Body of pancreas (tissue), 4 donors: ENCODE data around the gene RELCH. TPM values are rescaled to one million over a fixed set of nuclear protein-coding genes. Genes with fewer than 3 reads are reported as not detected.

Experiments used
- ATAC-seq: fragments of 150-250 bp; one replicate; pipeline ENCODE4 v1.9.1; 2016
- DNase-seq, 4 donors: peaks; one replicate each; pipeline ENCODE4 v3.0.0-alpha.2; 2019
- H3K27ac ChIP-seq, 4 donors: fragments of 200-600 bp; sonication (generic); 1 replicate in 3 of 4; 2 replicates in 1 of 4; pipeline versions ENCODE4 v1.5.1 to v1.6.1; 2016 to 2019; ENCODE audit warnings: mild to moderate bottlenecking in 1 of 4, mixed read lengths in 1 of 4, moderate library complexity in 1 of 4
- H3K27me3 ChIP-seq, 2 donors: fragments of 200-600 bp; sonication (generic); one replicate each; pipeline ENCODE4 v1.6.0; 2016; ENCODE audit warnings: mild to moderate bottlenecking in 1 of 2
- H3K36me3 ChIP-seq, 2 donors: fragments of 200-600 bp; sonication (generic); replicated peaks in 1 of 2; 2 replicates each; pipeline ENCODE4 v1.5.1; 2016; ENCODE audit warnings: low read depth in 2 of 2; ENCODE audit not compliant: insufficient read depth in 1 of 2
- H3K4me1 ChIP-seq: fragments of 200-600 bp; sonication (generic); one replicate; pipeline ENCODE4 v1.6.0; 2016
- H3K4me3 ChIP-seq, 2 donors: fragments of 200-600 bp; sonication (generic); 1 replicate in 1 of 2; 2 replicates in 1 of 2; pipeline ENCODE4 v1.5.1; 2016 to 2019
- H3K9me3 ChIP-seq, 3 donors: fragments of 200-600 bp; sonication (generic); 1 replicate in 2 of 3; 2 replicates in 1 of 3; pipeline ENCODE4 v1.5.1; 2016
- POLR2A ChIP-seq, 3 donors: fragments of 450-650 bp; IDR thresholded peaks; one replicate each; pipeline ENCODE4 v1.6.1; 2016; ENCODE audit warnings: antibody characterized with exemption in 3 of 3, mild to moderate bottlenecking in 2 of 3
- WGBS, 2 donors: methylation state at CpG; one replicate each; pipeline ENCODE4 v1.1.5; 2017; 5-methylcytosine and 5-hydroxymethylcytosine counted together
- intact Hi-C: fragments of 100-400 bp; cut with DNase I; formaldehyde crosslinking; loops from one replicate; pipeline ENCODE4 v1.15.1; 2023
- total RNA-seq, 2 donors: library from RNA; depleted of rRNA; stranded (reverse); fragments of >200 nt; gene quantifications; one replicate each; pipeline ENCODE4 v1.1.0, GENCODE V29; 2016
- TF ChIP-seq, protein P1 (sequence below), 7 experiments: fragments of 450-650 bp in 4 of 7; fragments of 200-600 bp in 3 of 7; sonication (generic) in 3 of 7; IDR thresholded peaks; one replicate each; pipeline ENCODE4 v1.5.1; 2016 to 2019; ENCODE audit warnings: antibody characterized with exemption in 7 of 7

The RELCH gene
- total RNA-seq, 2 donors from 2014 or later: 13.5 to 51.4 TPM

- H3K4me1 ChIP-seq: no peaks in the 10 kb centered on the region
- H3K9me3 ChIP-seq: no peaks in the 10 kb centered on the region
- intact Hi-C loops: no loop called here
- DNase-seq (no peak), ATAC-seq (no peak)
- no peak overlapping the region for H3K4me3 ChIP-seq
- H3K27ac ChIP-seq: no peak overlapping the region
- H3K27me3 ChIP-seq: no peaks in the 10 kb centered on the region
- TF ChIP-seq, protein P1, sequence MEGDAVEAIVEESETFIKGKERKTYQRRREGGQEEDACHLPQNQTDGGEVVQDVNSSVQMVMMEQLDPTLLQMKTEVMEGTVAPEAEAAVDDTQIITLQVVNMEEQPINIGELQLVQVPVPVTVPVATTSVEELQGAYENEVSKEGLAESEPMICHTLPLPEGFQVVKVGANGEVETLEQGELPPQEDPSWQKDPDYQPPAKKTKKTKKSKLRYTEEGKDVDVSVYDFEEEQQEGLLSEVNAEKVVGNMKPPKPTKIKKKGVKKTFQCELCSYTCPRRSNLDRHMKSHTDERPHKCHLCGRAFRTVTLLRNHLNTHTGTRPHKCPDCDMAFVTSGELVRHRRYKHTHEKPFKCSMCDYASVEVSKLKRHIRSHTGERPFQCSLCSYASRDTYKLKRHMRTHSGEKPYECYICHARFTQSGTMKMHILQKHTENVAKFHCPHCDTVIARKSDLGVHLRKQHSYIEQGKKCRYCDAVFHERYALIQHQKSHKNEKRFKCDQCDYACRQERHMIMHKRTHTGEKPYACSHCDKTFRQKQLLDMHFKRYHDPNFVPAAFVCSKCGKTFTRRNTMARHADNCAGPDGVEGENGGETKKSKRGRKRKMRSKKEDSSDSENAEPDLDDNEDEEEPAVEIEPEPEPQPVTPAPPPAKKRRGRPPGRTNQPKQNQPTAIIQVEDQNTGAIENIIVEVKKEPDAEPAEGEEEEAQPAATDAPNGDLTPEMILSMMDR (IDR thresholded peaks at IDR 0.05): no peak
- no peak for TF ChIP-seq POLR2A (IDR thresholded peaks at IDR 0.05)
- 58 to 73% methylated on average over 6 of the region's 6 CpGs for WGBS, 2 donors
- no peaks in the 10 kb centered on the region for H3K36me3 ChIP-seq
Observed at GRCh38 chr18:62347089-62347506, 160.0 kb downstream of the RELCH start.

GRCh38 chr18:62348474-62348873 is 161.4 kb downstream of the RELCH start:
- 58 to 81% methylated on average over 4 of the region's 4 CpGs for WGBS, 2 donors
- Histone ChIP-seq H3K27me3 (no peaks in the 10 kb centered on the region), H3K27ac (no peak overlapping the region), H3K36me3 (no peaks in the 10 kb centered on the region), H3K9me3 (no peaks in the 10 kb centered on the region), H3K4me3 (no peak overlapping the region), H3K4me1 (no peaks in the 10 kb centered on the region)
- ATAC-seq (no peak), DNase-seq (no peak)
- TF ChIP-seq, protein P1 (IDR thresholded peaks at IDR 0.05): no peak
- TF ChIP-seq POLR2A (IDR thresholded peaks at IDR 0.05): no peak
- intact Hi-C loops: no loop called here

- Histone ChIP-seq H3K36me3 (no peaks in the 10 kb centered on the region), H3K4me1 (no peaks in the 10 kb centered on the region), H3K27ac (no peak overlapping the region), H3K4me3 (no peak overlapping the region), H3K9me3 (no peaks in the 10 kb centered on the region), H3K27me3 (no peaks in the 10 kb centered on the region)
- TF ChIP-seq, protein P1 (IDR thresholded peaks at IDR 0.05): no peak
- TF ChIP-seq POLR2A (IDR thresholded peaks at IDR 0.05): no peak
- intact Hi-C loops: no loop called here
- 67 to 82% methylated on average over 7 of the region's 7 CpGs for WGBS, 2 donors
- DNase-seq: no peak
- ATAC-seq: no peak
Observed at GRCh38 chr18:62353170-62353569, 166.1 kb downstream of the RELCH start.

GRCh38 chr18:62354151-62354550 is 167.1 kb downstream of the RELCH start:
- no peak overlapping the region for H3K4me3 ChIP-seq
- H3K27ac ChIP-seq: no peak overlapping the region
- ATAC-seq: no peak
- 91 to 95% methylated on average over 23 to 28 of the region's 29 CpGs for WGBS, 2 donors
- H3K27me3 ChIP-seq: no peaks in the 10 kb centered on the region
- no peaks in the 10 kb centered on the region for H3K36me3 ChIP-seq
- H3K9me3 ChIP-seq: no peaks in the 10 kb centered on the region
- DNase-seq: no peak
- TF ChIP-seq, protein P1 (IDR thresholded peaks at IDR 0.05): no peak
- no peak for TF ChIP-seq POLR2A (IDR thresholded peaks at IDR 0.05)
- H3K4me1 ChIP-seq: no peaks in the 10 kb centered on the region
- intact Hi-C loops: no loop called here

GRCh38 chr18:62357079-62357719 is 170.1 kb downstream of the RELCH start:
- no peak for ATAC-seq
- WGBS, 2 donors: 73 to 85% methylated on average over 5 of the region's 5 CpGs
- Histone ChIP-seq H3K4me1 (no peaks in the 10 kb centered on the region), H3K9me3 (no peaks in the 10 kb centered on the region), H3K36me3 (no peaks in the 10 kb centered on the region), H3K27ac (no peak overlapping the region), H3K4me3 (no peak overlapping the region), H3K27me3 (no peaks in the 10 kb centered on the region)
- DNase-seq: no peak
- intact Hi-C loops: no loop called here
- no peak for TF ChIP-seq POLR2A (IDR thresholded peaks at IDR 0.05)
- TF ChIP-seq, protein P1 (IDR thresholded peaks at IDR 0.05): no peak
